Activated naive CD4-positive, alpha-beta T cell treated with anti-CD3 and anti-CD28 coated beads, Interleukin-2, amount 50 U/mL, for 24 hours (primary cell): ENCODE measurements around the gene RHOJ.

Source experiments
- H3K27ac Mint-ChIP-seq: one replicate; pipeline ENCODE4 v1.8.0; 2021; ENCODE audit warnings: mild to moderate bottlenecking, mixed read lengths
- H3K27me3 Mint-ChIP-seq: one replicate; pipeline ENCODE4 v1.8.0; 2021; ENCODE audit warnings: mixed read lengths
- H3K36me3 Mint-ChIP-seq: one replicate; pipeline ENCODE4 v1.8.0; 2021; ENCODE audit warnings: mixed read lengths
- H3K4me1 Mint-ChIP-seq: one replicate; pipeline ENCODE4 v1.8.0; 2021; ENCODE audit warnings: mixed read lengths
- H3K4me3 Mint-ChIP-seq: one replicate; pipeline ENCODE4 v1.8.0; 2021; ENCODE audit warnings: mild to moderate bottlenecking, mixed read lengths
- H3K9me3 Mint-ChIP-seq: one replicate; pipeline ENCODE4 v1.8.0; 2021; ENCODE audit warnings: mixed read lengths

RHOJ gene

DNA sequence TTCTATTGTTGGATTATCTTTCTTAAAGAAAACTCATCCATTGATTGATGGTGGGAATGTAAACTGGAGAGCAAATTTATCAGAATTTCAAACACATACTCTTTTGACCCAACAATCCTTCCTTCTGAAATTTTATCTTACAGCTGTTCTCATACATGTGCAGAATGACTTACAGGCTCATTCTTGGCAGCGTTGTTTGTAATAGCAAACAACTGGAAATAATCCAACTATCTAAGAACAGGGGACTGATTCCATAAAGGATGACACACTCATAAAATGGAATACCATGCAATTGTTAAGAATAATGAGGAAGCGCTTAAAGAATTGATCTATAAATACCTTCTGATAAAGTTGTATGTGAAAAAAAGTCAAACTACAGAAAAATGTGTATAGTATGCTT lies 24.0 kb downstream of the RHOJ start:
- H3K4me1 Mint-ChIP-seq, result no peaks in the 10 kb centered on the region
- no peaks in the 10 kb centered on the region for H3K36me3 Mint-ChIP-seq
- H3K27ac Mint-ChIP-seq, result no peak overlapping the region

DNA sequence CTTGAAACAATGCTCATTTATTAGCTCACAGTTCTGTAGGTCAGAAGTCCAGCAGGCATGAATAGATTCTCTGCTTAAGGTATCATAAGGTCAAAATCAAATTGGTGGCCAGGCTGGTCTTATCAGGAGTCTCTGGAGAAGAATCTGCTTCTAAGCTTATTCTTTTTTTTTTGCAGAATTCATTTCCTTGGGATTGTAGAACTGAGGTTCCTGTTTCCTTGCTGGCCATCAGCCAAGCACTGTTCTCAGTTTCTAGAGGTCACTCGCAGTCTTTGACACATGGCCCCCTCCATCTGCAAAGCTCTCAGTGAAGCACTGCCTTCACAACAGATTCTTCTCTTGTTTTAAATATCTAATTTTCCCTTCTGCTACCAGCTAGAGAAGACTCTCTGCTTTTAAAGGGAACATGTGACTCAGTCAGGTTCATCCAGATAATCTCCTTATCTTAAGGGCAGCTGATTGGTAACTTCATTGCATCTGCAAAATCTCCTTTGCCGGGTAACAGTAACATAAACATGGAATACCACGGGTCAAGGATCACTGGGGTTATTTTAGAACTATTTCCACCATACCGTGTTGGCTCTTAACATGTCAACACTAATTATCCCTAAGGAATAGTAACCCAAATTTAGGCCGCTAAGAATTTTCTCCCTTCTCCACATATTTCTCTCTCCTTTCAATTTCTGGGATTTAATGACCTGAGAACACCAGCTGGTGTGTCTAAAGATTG lies 25.3 kb downstream of the RHOJ start:
- no peaks in the 10 kb centered on the region for H3K36me3 Mint-ChIP-seq
- no peaks in the 10 kb centered on the region for H3K9me3 Mint-ChIP-seq
- H3K27me3 Mint-ChIP-seq, result peaks cover 18% of the 10 kb centered on the region
- no peak overlapping the region for H3K4me3 Mint-ChIP-seq
- H3K4me1 Mint-ChIP-seq, result no peaks in the 10 kb centered on the region
- H3K27ac Mint-ChIP-seq, result no peak overlapping the region

More for the DNA sequence above, 24.0 kb downstream of the RHOJ start:
- H3K27me3 Mint-ChIP-seq, result peaks cover 20% of the 10 kb centered on the region
- no peak overlapping the region for H3K4me3 Mint-ChIP-seq
- no peaks in the 10 kb centered on the region for H3K9me3 Mint-ChIP-seq

DNA sequence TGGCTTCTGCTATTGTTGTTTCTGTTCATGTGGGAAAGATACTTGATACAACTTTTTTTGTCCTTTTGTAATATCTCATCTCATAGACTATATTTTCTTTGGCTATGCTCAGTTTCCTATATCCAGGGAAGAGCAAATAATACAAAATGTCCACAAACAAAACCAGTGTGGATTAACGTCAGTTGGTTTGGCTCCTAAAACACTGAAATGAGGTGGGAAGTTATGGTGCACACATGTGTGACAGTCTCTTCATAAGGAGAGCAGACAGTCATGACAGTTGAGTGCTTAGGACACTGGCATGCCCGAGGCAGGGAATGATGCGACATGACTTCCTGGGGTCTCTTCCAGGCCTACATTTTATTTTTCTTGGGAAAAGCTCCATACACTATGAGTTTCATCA lies 27.5 kb downstream of the RHOJ start:
- H3K27me3 Mint-ChIP-seq, result peaks cover 24% of the 10 kb centered on the region
- H3K36me3 Mint-ChIP-seq, result no peaks in the 10 kb centered on the region
- H3K27ac Mint-ChIP-seq, result no peak overlapping the region
- no peaks in the 10 kb centered on the region for H3K4me1 Mint-ChIP-seq
- no peak overlapping the region for H3K4me3 Mint-ChIP-seq
- no peaks in the 10 kb centered on the region for H3K9me3 Mint-ChIP-seq

DNA sequence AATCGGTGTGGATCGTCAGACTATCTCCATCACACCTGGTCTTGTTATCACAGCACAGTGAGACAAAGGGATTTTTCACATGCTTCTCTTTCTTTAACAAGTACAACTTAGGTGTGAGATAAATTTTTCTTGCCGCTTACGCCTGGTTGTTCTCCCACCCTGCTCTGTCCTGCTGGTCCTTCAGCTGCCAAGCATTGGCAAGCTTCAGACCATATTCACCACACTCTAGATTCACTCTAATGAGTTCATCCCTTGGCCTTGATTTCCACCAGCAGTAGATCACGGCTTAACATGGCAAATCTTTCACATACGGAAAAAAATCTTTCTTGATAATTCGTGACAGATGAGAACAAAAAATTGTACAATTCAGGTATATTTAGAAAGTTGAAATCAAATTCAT lies 33.5 kb downstream of the RHOJ start:
- Mint-ChIP-seq H3K9me3 (no peaks in the 10 kb centered on the region), H3K4me3 (no peak overlapping the region), H3K4me1 (no peaks in the 10 kb centered on the region), H3K27me3 (peaks cover 16% of the 10 kb centered on the region), H3K36me3 (no peaks in the 10 kb centered on the region), H3K27ac (no peak overlapping the region)

DNA sequence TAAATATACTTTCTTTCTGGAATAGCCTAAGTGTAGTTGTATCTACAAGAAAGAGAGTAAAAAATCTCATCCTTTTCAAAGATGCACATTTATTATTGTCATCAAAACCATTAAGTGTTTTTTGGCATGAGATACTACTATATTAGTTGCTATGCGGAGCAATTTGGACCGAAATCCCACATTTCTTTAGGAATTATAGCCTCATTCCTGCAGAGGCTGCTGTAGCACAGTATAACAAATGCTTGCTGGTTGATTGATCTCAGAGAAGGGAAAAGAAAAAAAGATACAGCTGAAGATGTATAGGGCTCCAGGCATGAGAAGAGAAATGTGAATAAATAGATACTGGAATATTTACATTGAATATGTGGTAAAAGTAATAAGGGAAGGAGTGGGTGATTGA lies 36.0 kb downstream of the RHOJ start:
- Mint-ChIP-seq H3K4me1 (no peaks in the 10 kb centered on the region), H3K27me3 (peaks cover 14% of the 10 kb centered on the region), H3K4me3 (no peak overlapping the region), H3K27ac (no peak overlapping the region), H3K36me3 (no peaks in the 10 kb centered on the region), H3K9me3 (no peaks in the 10 kb centered on the region)

DNA sequence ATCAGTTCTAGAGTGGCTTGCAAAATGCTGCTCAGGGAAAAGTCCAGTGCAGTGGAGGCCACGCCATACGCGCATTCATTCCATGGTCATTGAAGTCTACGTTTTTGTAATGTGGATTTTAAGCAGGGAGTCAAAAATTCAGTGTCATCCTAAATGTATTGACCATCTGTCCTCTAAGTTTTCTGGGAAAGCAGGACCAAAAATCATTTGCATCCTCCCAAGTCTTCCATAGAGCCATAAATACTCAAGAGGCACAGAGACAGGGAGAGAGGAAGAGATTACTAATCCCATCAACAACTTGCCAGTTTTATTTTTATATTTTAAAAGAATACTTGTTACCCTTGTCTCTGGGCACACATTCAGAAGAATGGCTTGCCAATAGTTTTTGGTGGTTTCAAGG lies 36.9 kb downstream of the RHOJ start:
- peaks cover 13% of the 10 kb centered on the region for H3K27me3 Mint-ChIP-seq
- H3K27ac Mint-ChIP-seq, result no peak overlapping the region
- no peaks in the 10 kb centered on the region for H3K36me3 Mint-ChIP-seq
- no peak overlapping the region for H3K4me3 Mint-ChIP-seq
- H3K4me1 Mint-ChIP-seq, result no peaks in the 10 kb centered on the region
- no peaks in the 10 kb centered on the region for H3K9me3 Mint-ChIP-seq

DNA sequence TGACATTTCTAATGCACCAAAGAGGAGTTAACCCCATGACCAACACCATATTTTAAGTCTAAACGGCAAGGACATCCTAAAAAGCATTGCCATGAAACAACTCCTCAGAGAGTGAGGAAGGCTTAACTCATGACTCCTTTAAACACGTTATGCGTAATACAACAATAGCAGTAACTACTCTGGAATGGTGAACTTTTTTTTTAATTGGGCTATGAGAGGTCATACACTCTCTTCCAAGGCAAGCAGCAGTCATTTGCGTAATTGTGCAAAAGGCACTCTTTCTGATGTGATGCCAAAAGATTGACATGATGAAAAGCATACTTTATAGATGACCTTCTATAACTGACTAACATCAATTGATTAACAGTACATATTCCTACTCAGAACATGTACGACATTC lies 39.4 kb downstream of the RHOJ start:
- no peaks in the 10 kb centered on the region for H3K4me1 Mint-ChIP-seq
- peaks cover 3% of the 10 kb centered on the region for H3K9me3 Mint-ChIP-seq
- no peak overlapping the region for H3K27ac Mint-ChIP-seq

DNA sequence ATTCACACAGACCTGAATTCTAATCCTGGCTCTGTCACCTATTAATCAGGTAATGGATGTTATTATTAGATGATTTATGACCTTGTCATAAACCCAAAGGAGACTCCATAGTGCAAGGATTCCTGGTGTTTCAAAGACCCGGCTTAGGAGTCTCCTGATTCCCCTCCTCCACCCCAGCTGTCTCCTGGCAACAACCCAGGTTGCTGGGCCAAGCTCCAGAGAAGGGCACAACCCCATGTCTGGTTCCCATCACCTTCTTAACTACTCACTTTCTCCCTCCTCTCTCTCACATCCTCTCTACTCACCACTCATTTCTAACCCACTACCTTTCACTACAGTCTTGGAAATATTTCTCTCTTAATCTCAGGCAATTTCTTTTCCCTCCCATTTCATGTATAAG lies 41.6 kb downstream of the RHOJ start:
- no peak overlapping the region for H3K4me3 Mint-ChIP-seq
- no peaks in the 10 kb centered on the region for H3K4me1 Mint-ChIP-seq
- H3K27me3 Mint-ChIP-seq, result peaks cover 19% of the 10 kb centered on the region
- peaks cover 6% of the 10 kb centered on the region for H3K9me3 Mint-ChIP-seq
- H3K36me3 Mint-ChIP-seq, result no peaks in the 10 kb centered on the region
- no peak overlapping the region for H3K27ac Mint-ChIP-seq

More for the DNA sequence above, 39.4 kb downstream of the RHOJ start:
- H3K36me3 Mint-ChIP-seq, result no peaks in the 10 kb centered on the region
- H3K4me3 Mint-ChIP-seq, result no peak overlapping the region
- peaks cover 16% of the 10 kb centered on the region for H3K27me3 Mint-ChIP-seq

DNA sequence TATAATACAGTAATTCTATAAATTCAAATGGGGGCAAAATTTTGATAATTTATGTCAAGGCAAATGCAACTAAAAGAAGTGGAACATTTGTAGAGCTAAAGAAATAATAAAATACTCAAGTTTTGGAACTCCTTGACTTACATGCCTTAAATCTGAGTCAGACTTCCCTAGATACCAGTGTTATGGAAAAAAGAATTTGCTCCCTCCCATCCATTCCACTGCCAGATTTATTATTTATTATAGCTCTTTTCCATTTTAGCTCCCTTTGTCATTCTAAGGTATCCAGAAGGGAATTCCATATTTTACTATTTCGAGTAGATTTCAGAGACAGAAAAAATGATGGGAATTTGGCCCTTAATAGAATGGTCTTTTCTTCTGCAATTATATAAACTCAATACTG lies 44.0 kb downstream of the RHOJ start:
- Mint-ChIP-seq H3K36me3 (no peaks in the 10 kb centered on the region), H3K4me3 (no peak overlapping the region), H3K4me1 (no peaks in the 10 kb centered on the region), H3K27ac (no peak overlapping the region), H3K27me3 (peaks cover 22% of the 10 kb centered on the region), H3K9me3 (peaks cover 6% of the 10 kb centered on the region)

DNA sequence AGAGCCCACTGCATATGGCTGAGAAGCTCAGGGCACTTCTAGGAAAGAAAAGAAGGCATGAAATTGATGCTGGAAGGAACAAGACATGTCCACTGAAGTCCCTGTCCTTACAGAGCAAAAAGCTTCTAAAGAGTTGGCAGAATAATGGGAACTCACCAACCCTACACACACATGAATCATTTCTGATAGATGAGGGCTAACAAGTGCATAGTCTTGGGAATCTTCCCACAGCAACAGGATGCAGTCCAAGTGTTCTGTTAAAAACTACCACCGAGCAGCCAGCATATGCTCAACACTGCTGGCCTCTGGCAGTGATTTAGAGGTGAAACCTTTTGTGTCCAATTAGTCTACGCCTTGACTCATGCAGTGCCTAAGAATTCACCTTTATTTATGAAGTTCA lies 44.8 kb downstream of the RHOJ start:
- peaks cover 6% of the 10 kb centered on the region for H3K9me3 Mint-ChIP-seq
- H3K27ac Mint-ChIP-seq, result no peak overlapping the region
- no peak overlapping the region for H3K4me3 Mint-ChIP-seq
- peaks cover 18% of the 10 kb centered on the region for H3K27me3 Mint-ChIP-seq
- H3K4me1 Mint-ChIP-seq, result no peaks in the 10 kb centered on the region
- H3K36me3 Mint-ChIP-seq, result no peaks in the 10 kb centered on the region

DNA sequence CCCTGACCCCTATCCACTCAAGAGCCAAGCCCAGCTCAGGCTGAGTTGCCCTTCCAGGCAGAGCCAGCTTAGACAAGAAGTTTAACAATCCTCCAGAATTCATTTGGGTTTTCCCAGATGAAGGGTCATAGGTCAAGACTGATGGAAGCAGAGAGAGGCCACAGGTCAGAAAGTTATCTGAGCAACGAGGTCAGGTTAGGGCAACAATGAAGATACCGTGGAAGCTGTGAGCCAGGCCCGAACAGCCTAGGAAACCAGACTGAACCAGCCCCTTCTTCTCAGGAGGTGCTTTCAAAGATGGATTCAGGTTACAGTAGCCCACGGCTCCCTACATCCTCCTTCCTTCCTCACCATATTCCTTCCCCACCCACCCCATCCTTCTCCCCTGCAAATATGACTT lies 53.1 kb downstream of the RHOJ start:
- H3K9me3 Mint-ChIP-seq, result no peaks in the 10 kb centered on the region
- peaks cover 8% of the 10 kb centered on the region for H3K27me3 Mint-ChIP-seq
- H3K4me3 Mint-ChIP-seq, result no peak overlapping the region
- H3K36me3 Mint-ChIP-seq, result no peaks in the 10 kb centered on the region
- no peak overlapping the region for H3K27ac Mint-ChIP-seq
- no peaks in the 10 kb centered on the region for H3K4me1 Mint-ChIP-seq

DNA sequence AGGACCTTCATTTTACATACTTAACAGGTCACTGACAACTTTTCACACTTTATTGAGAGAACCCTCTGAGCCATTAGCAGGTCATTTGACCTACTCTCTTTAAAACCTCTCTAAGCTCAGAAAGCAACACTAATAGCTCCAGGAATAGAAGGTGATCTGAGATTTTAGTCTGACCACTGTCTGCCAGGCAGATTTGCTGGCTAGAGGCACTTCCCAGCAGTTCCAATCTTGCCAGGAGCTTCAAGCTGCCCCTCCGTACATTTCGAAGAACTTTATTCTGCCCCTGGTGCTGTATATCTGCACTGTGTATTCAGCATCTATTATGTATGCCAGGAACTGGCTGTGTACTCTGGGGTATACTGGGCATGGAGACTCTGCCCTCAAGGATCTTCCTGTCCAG lies 58.2 kb downstream of the RHOJ start:
- no peak overlapping the region for H3K4me3 Mint-ChIP-seq
- no peaks in the 10 kb centered on the region for H3K4me1 Mint-ChIP-seq
- H3K27me3 Mint-ChIP-seq, result peaks cover 15% of the 10 kb centered on the region
- peaks cover 4% of the 10 kb centered on the region for H3K9me3 Mint-ChIP-seq
- no peaks in the 10 kb centered on the region for H3K36me3 Mint-ChIP-seq
- no peak overlapping the region for H3K27ac Mint-ChIP-seq

DNA sequence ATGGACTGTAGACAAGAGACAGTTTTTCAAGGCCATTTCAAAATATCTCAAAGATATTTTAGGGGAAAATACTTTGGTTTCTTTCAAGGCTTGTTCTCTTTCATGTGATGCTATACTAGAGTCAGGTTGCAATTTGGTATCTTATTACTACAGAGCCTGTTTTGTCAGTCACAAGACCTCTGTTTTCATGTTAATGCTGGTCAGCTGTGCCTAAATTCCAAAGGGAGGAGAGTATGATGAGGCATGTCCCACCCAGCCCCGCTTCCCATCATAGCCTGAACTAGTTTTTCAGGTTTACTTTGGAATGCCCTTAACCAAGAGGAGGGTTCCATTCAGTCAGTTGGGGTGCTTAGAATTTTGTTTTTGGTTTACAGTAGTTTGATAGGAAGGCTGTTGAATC lies 61.9 kb downstream of the RHOJ start:
- H3K4me1 Mint-ChIP-seq, result no peaks in the 10 kb centered on the region
- peaks cover 15% of the 10 kb centered on the region for H3K27me3 Mint-ChIP-seq
- H3K36me3 Mint-ChIP-seq, result no peaks in the 10 kb centered on the region
- H3K4me3 Mint-ChIP-seq, result no peak overlapping the region
- peaks cover 4% of the 10 kb centered on the region for H3K9me3 Mint-ChIP-seq
- H3K27ac Mint-ChIP-seq, result no peak overlapping the region

DNA sequence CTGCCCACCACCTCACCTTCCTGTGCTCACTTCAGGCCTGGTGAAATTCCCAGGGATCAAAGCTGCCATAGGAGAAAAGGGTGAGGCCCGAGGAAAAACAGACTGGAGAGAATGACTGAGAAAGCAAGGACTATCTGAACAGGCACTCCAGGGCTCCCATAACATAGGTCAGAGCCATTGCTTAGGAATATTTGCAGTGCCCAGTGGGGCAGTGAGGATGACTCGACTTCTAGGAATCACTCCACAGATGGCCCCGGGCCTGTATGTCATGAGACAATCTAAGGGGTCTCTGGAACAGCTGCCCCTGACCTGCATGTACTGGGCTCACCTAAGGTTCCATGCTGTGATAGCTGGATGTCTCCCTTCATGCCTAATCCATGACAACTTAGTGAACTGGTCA lies 62.9 kb downstream of the RHOJ start:
- Mint-ChIP-seq H3K4me1 (no peaks in the 10 kb centered on the region), H3K27ac (no peak overlapping the region), H3K36me3 (no peaks in the 10 kb centered on the region), H3K4me3 (no peak overlapping the region), H3K27me3 (peaks cover 15% of the 10 kb centered on the region), H3K9me3 (peaks cover 4% of the 10 kb centered on the region)

DNA sequence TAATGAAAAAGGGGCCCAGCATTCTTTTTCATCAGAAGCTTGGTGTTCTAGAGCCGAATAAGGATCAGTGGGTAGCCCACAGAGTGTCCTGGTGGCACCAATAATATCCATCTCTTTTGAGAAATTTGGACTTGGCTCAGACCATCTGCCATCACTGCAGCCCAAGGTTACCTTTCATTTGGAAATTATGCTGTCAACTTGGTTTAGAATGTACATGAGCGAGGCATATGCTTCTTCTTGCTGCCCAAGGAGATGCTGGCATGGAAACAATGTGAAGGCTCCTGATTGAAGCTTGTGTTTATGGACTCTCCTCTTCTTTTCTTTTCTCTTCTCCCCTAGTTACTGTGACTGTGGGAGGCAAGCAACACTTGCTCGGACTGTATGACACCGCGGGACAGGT lies 64.5 kb downstream of the RHOJ start:
- Mint-ChIP-seq H3K4me3 (no peak overlapping the region), H3K36me3 (no peaks in the 10 kb centered on the region), H3K4me1 (no peaks in the 10 kb centered on the region), H3K9me3 (peaks cover 4% of the 10 kb centered on the region), H3K27ac (no peak overlapping the region), H3K27me3 (peaks cover 11% of the 10 kb centered on the region)

DNA sequence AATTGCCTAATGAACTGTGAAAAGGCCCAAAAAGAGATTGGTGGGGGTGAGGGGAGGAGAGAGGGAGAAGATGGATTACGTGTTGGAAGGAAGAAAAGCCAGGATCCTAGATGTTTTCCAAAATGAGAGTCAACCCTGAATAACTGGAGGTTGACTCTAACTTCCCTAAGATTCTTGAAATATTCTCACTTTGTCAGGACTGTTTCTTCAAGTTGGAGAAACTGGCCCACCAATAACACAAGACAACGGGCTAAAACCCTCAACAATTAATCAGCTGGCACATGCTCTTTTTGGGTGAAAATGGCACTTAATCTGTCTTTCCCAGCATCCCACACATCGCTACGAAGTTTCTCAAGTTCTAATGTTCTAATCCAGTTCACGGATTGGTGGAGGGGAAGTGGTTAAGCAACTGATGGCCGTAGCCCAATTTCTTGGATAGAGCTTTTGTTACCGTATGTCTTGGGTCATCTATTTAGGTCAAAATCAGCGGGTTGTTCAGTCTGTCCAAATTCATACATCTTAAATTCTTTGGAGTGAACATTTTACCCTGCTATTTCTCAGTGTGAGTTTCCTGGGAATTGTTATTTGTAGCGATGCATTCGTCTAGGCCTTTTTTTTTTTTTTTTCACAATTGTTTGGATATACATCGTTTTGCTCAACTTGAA lies 65.5 kb downstream of the RHOJ start:
- Mint-ChIP-seq H3K27me3 (peaks cover 8% of the 10 kb centered on the region), H3K36me3 (no peaks in the 10 kb centered on the region), H3K27ac (no peak overlapping the region), H3K9me3 (peaks cover 4% of the 10 kb centered on the region), H3K4me1 (no peaks in the 10 kb centered on the region), H3K4me3 (no peak overlapping the region)

DNA sequence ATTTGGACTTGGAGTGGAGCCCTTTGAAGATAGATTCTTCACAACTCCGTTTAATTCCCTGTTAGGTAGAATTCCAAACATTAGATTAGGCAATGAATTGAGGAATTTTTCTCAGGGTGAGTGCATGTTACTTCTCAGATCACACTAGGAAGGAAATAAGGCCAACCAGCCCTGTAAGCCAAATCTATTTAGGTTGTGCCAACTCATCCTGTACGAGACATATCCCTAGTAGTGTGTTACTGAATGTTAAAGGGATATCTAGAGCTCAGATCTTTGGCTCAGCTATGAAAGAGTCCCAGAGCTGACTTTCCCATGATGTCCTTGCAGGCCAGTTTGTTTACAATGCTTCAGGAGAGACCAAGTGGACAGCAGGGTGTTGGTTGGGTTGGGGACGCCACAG lies 68.9 kb downstream of the RHOJ start:
- Mint-ChIP-seq H3K9me3 (no peaks in the 10 kb centered on the region), H3K4me1 (no peaks in the 10 kb centered on the region), H3K27ac (no peak overlapping the region), H3K27me3 (no peaks in the 10 kb centered on the region), H3K36me3 (no peaks in the 10 kb centered on the region), H3K4me3 (no peak overlapping the region)
